Ectodermal cell (in vitro differentiated cells): ENCODE data around the gene CAV1.

Source experiments
- H3K27ac ChIP-seq: 2 replicates; pipeline ENCODE4 v1.7.0; 2013; ENCODE audit warnings: mild to moderate bottlenecking, low read depth, low read length; ENCODE audit not compliant: insufficient read depth, poor library complexity, severe bottlenecking
- H3K27me3 ChIP-seq: 2 replicates; pipeline ENCODE4 v1.7.0; 2013; ENCODE audit warnings: mild to moderate bottlenecking, low read length; ENCODE audit not compliant: insufficient read depth, control insufficient read depth, poor library complexity, severe bottlenecking
- H3K36me3 ChIP-seq: one replicate; pipeline ENCODE4 v1.7.0; 2013; ENCODE audit warnings: low read length; ENCODE audit not compliant: control insufficient read depth, insufficient read depth
- H3K4me1 ChIP-seq: one replicate; pipeline ENCODE4 v1.7.0; 2013; ENCODE audit warnings: low read length; ENCODE audit not compliant: control insufficient read depth, insufficient read depth
- H3K4me3 ChIP-seq: 2 replicates; pipeline ENCODE4 v1.7.0; 2013; ENCODE audit warnings: low read depth, low read length, control low read depth; ENCODE audit not compliant: insufficient read depth
- H3K9me3 ChIP-seq: 2 replicates; pipeline ENCODE4 v1.7.0; 2013; ENCODE audit warnings: mild to moderate bottlenecking, low read length, moderate library complexity; ENCODE audit not compliant: control insufficient read depth
- WGBS, 2 experiments: methylation state at CpG; one replicate each; pipeline ENCODE4 v1.1.7; 2013; ENCODE audit warnings: missing lambda C conversion rate in 2 of 2; 5-methylcytosine and 5-hydroxymethylcytosine counted together

CAV1 gene

GRCh38 chr7:116493449-116493848 is 31.4 kb upstream of the CAV1 start:
- no CpG with 5 or more reads among the region's 1 CpG for WGBS, 2 experiments
- Histone ChIP-seq H3K4me1 (no peaks in the 10 kb centered on the region), H3K36me3 (no peaks in the 10 kb centered on the region)

DNA sequence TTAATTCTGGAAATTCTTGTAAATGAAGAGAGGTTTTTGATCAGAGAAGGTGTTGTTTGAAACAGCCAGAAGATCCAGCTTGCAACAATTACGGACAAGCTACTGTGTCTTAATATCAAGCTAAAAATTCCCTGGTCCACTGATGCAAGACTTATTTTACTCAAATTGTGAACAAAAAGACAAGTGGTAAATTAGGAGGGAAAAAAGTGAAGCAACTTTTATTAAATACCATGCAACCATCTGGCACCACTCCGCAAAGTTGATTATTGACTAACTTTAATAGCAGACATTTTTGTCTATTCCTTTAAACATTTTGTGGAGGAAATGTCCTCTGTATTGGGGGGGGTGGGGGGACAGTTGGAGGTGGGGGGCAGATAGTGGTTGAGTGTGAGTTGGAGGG is 30.4 kb upstream of the CAV1 start:
- Histone ChIP-seq H3K4me3 (no peak overlapping the region), H3K9me3 (no peaks in the 10 kb centered on the region), H3K27ac (no peak overlapping the region), H3K27me3 (peaks cover 9% of the 10 kb centered on the region), H3K36me3 (no peaks in the 10 kb centered on the region), H3K4me1 (no peaks in the 10 kb centered on the region)
- 92 to 100% methylated on average over 1 of the region's 2 CpGs for WGBS, 2 experiments

More at GRCh38 chr7:116493449-116493848, 31.4 kb upstream of the CAV1 start:
- H3K9me3 ChIP-seq, result no peaks in the 10 kb centered on the region
- H3K27ac ChIP-seq, result no peak overlapping the region
- no peak overlapping the region for H3K4me3 ChIP-seq
- no peaks in the 10 kb centered on the region for H3K27me3 ChIP-seq

- Histone ChIP-seq H3K4me3 (no peak overlapping the region), H3K4me1 (no peaks in the 10 kb centered on the region), H3K36me3 (no peaks in the 10 kb centered on the region), H3K27me3 (peaks cover 22% of the 10 kb centered on the region), H3K27ac (no peak overlapping the region), H3K9me3 (no peaks in the 10 kb centered on the region)
- 100% methylated on average over 1 of the region's 1 CpG; no CpG with 5 or more reads in 1 of the 2 experiments for WGBS, 2 experiments
Measured at GRCh38 chr7:116495736-116496135, 29.1 kb upstream of the CAV1 start.

DNA sequence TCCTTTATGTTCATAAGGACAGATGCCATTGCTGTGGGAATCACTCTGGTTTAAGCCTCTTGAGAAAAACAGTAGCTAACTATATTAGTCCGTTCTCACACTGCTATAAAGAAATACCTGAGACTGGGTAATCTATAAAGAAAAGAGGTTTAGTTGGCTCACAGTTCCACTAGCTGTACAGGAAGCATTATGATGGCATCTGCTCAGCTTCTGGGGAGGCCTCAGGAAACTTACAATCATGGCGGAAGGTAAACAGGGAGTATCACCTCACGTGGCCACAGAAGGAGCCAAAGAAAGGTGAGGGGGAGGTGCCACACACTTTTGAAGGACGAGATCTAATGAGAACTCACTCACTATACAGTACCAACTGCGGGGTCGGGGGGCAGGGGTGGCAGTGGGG is 28.2 kb upstream of the CAV1 start:
- 87 to 93% methylated on average over 6 of the region's 6 CpGs for WGBS, 2 experiments
- H3K4me1 ChIP-seq, result no peaks in the 10 kb centered on the region
- no peak overlapping the region for H3K4me3 ChIP-seq
- no peaks in the 10 kb centered on the region for H3K9me3 ChIP-seq
- H3K27ac ChIP-seq, result no peak overlapping the region
- H3K36me3 ChIP-seq, result no peaks in the 10 kb centered on the region
- H3K27me3 ChIP-seq, result peaks cover 31% of the 10 kb centered on the region

- Histone ChIP-seq H3K9me3 (no peaks in the 10 kb centered on the region), H3K27me3 (peaks cover 35% of the 10 kb centered on the region), H3K27ac (no peak overlapping the region), H3K4me1 (no peaks in the 10 kb centered on the region), H3K4me3 (no peak overlapping the region), H3K36me3 (no peaks in the 10 kb centered on the region)
- WGBS, 2 experiments, result 93 to 100% methylated on average over 1 of the region's 1 CpG
Measured at GRCh38 chr7:116497708-116498107, 27.1 kb upstream of the CAV1 start.

- Histone ChIP-seq H3K27ac (no peak within 1 kb of the TSS), H3K36me3 (no peaks in the 10 kb centered on the region), H3K4me3 (peak within 1 kb of the TSS; percentile 56), H3K4me1 (no peaks in the 10 kb centered on the region), H3K27me3 (peaks cover 35% of the 10 kb centered on the region), H3K9me3 (no peaks in the 10 kb centered on the region)
- WGBS, 2 experiments, result 4 to 5% methylated on average over 85 to 86 of the region's 86 CpGs
Measured at GRCh38 chr7:116499168-116500077, 25.4 kb upstream of the CAV1 start, which contains the start of gene CAV2. Gene CAV2 (plus strand): TSS chr7:116499738. CDS start chr7:116499782, 44 bp downstream.

GRCh38 chr7:116500078-116500853 is 24.6 kb upstream of the CAV1 start:
- Histone ChIP-seq H3K27ac (no peak overlapping the region), H3K27me3 (peaks cover 35% of the 10 kb centered on the region), H3K4me3 (peak overlapping the region; percentile 56), H3K9me3 (no peaks in the 10 kb centered on the region), H3K36me3 (no peaks in the 10 kb centered on the region), H3K4me1 (no peaks in the 10 kb centered on the region)
- WGBS, 2 experiments, result 1 to 2% methylated on average over 36 of the region's 36 CpGs

GRCh38 chr7:116501425-116502167 is 23.2 kb upstream of the CAV1 start:
- H3K27ac ChIP-seq, result no peak overlapping the region

GRCh38 chr7:116502201-116503096 is 22.4 kb upstream of the CAV1 start:
- H3K27me3 ChIP-seq, result peaks cover 35% of the 10 kb centered on the region
- 96% methylated on average over 2 of the region's 2 CpGs for WGBS, 2 experiments
- no peaks in the 10 kb centered on the region for H3K36me3 ChIP-seq
- no peaks in the 10 kb centered on the region for H3K4me1 ChIP-seq
- H3K4me3 ChIP-seq, result no peak overlapping the region
- H3K9me3 ChIP-seq, result no peaks in the 10 kb centered on the region
- no peak overlapping the region for H3K27ac ChIP-seq

More at GRCh38 chr7:116501425-116502167, 23.2 kb upstream of the CAV1 start:
- Histone ChIP-seq H3K4me3 (no peak overlapping the region), H3K27me3 (peaks cover 35% of the 10 kb centered on the region), H3K36me3 (no peaks in the 10 kb centered on the region), H3K4me1 (no peaks in the 10 kb centered on the region), H3K9me3 (no peaks in the 10 kb centered on the region)
- 82 to 100% methylated on average over 2 to 5 of the region's 5 CpGs for WGBS, 2 experiments
